ENCODE results near the gene ST8SIA5. TPM values are rescaled to one million over a fixed set of nuclear protein-coding genes. Genes with fewer than 3 reads are reported as not detected.

ST8SIA5 gene
- total RNA-seq, 1 experiment from 2014 or later: not detected

- ChIA-PET POLR2A (no interaction called here), CTCF (interaction anchor here (0.5 to 8.7 kb wide), 9 partner anchors 8 to 479 kb away, joined by 3 to 58 read pairs (median 4); partner anchors contain the start of gene LOXHD1)
- BruUV-seq (replicated peaks): no TSS peak
- intact Hi-C loops (cut with micrococcal nuclease): no loop called here
- no peaks in the 10 kb centered on the region for H3K4me1 Mint-ChIP-seq (ENCODE audit: insufficient read depth, unreplicated experiment)
- H3K4me3 Mint-ChIP-seq (ENCODE audit: unreplicated experiment): no peak overlapping the region
- no peak for DNase-seq (ENCODE audit: unreplicated experiment)
- H3K27ac Mint-ChIP-seq (ENCODE audit: low read depth, unreplicated experiment): no peak overlapping the region
- H3K36me3 Mint-ChIP-seq (ENCODE audit: insufficient read depth, unreplicated experiment): no peaks in the 10 kb centered on the region
- H3K27me3 Mint-ChIP-seq (ENCODE audit: insufficient read depth, unreplicated experiment): peaks cover 63% of the 10 kb centered on the region
- TF ChIP-seq CTCF (IDR thresholded peaks at IDR 0.05; ENCODE audit: unreplicated experiment): no peak
- no peaks in the 10 kb centered on the region for H3K9me3 Mint-ChIP-seq (ENCODE audit: unreplicated experiment)
Measured at GRCh38 chr18:46649071-46649862, 107.6 kb downstream of the ST8SIA5 start.

- intact Hi-C loops (cut with micrococcal nuclease): no loop called here
- H3K27me3 Mint-ChIP-seq (ENCODE audit: insufficient read depth, unreplicated experiment): peaks cover 51% of the 10 kb centered on the region
- no peak overlapping the region for H3K27ac Mint-ChIP-seq (ENCODE audit: low read depth, unreplicated experiment)
- CTCF ChIA-PET: interaction anchor here (1.8 to 8.7 kb wide), 3 partner anchors 11 to 473 kb away, joined by 6 to 58 read pairs (median 10); partner anchors contain the start of gene LOXHD1
- TF ChIP-seq CTCF (IDR thresholded peaks at IDR 0.05; ENCODE audit: unreplicated experiment): no peak
- POLR2A ChIA-PET: interaction anchor here (0.7 kb wide), 1 partner anchor 499 kb away, joined by 3 read pairs; no protein-coding TSS in a partner anchor
- no peaks in the 10 kb centered on the region for H3K4me1 Mint-ChIP-seq (ENCODE audit: insufficient read depth, unreplicated experiment)
- no TSS peak for BruUV-seq (replicated peaks)
- H3K36me3 Mint-ChIP-seq (ENCODE audit: insufficient read depth, unreplicated experiment): no peaks in the 10 kb centered on the region
- DNase-seq (ENCODE audit: unreplicated experiment): no peak
- H3K4me3 Mint-ChIP-seq (ENCODE audit: unreplicated experiment): no peak overlapping the region
- H3K9me3 Mint-ChIP-seq (ENCODE audit: unreplicated experiment): no peaks in the 10 kb centered on the region
Measured at GRCh38 chr18:46646468-46646867, 110.4 kb downstream of the ST8SIA5 start.

GRCh38 chr18:46642561-46642960 lies 114.3 kb downstream of the ST8SIA5 start:
- Mint-ChIP-seq H3K4me1 (ENCODE audit: insufficient read depth, unreplicated experiment) (no peaks in the 10 kb centered on the region), H3K36me3 (ENCODE audit: insufficient read depth, unreplicated experiment) (no peaks in the 10 kb centered on the region), H3K27ac (ENCODE audit: low read depth, unreplicated experiment) (no peak overlapping the region), H3K27me3 (ENCODE audit: insufficient read depth, unreplicated experiment) (peaks cover 37% of the 10 kb centered on the region), H3K4me3 (ENCODE audit: unreplicated experiment) (no peak overlapping the region), H3K9me3 (ENCODE audit: unreplicated experiment) (no peaks in the 10 kb centered on the region)
- CTCF ChIA-PET: interaction anchor here (0.6 to 8.7 kb wide), 5 partner anchors 11 to 544 kb away, joined by 3 to 58 read pairs (median 3); partner anchors contain the start of gene LOXHD1
- intact Hi-C loops (cut with micrococcal nuclease): no loop called here
- no peak for DNase-seq (ENCODE audit: unreplicated experiment)
- POLR2A ChIA-PET: interaction anchor here (0.7 kb wide), 1 partner anchor 56 kb away, joined by 3 read pairs; no protein-coding TSS in a partner anchor
- no TSS peak for BruUV-seq (replicated peaks)
- no peak for TF ChIP-seq CTCF (IDR thresholded peaks at IDR 0.05; ENCODE audit: unreplicated experiment)

GRCh38 chr18:46641917-46642316 lies 114.9 kb downstream of the ST8SIA5 start:
- no peaks in the 10 kb centered on the region for H3K9me3 Mint-ChIP-seq (ENCODE audit: unreplicated experiment)
- CTCF ChIA-PET: interaction anchor here (0.6 to 8.7 kb wide), 4 partner anchors 11 to 545 kb away, joined by 3 to 58 read pairs (median 4); partner anchors contain the start of gene LOXHD1
- no peaks in the 10 kb centered on the region for H3K4me1 Mint-ChIP-seq (ENCODE audit: insufficient read depth, unreplicated experiment)
- intact Hi-C loops (cut with micrococcal nuclease): no loop called here
- POLR2A ChIA-PET: no interaction called here
- no TSS peak for BruUV-seq (replicated peaks)
- H3K27ac Mint-ChIP-seq (ENCODE audit: low read depth, unreplicated experiment): no peak overlapping the region
- no peaks in the 10 kb centered on the region for H3K36me3 Mint-ChIP-seq (ENCODE audit: insufficient read depth, unreplicated experiment)
- TF ChIP-seq CTCF (IDR thresholded peaks at IDR 0.05; ENCODE audit: unreplicated experiment): no peak
- H3K4me3 Mint-ChIP-seq (ENCODE audit: unreplicated experiment): no peak overlapping the region
- DNase-seq (ENCODE audit: unreplicated experiment): peak; percentile 60
- H3K27me3 Mint-ChIP-seq (ENCODE audit: insufficient read depth, unreplicated experiment): peaks cover 31% of the 10 kb centered on the region

Measured in MCF 10A (cell line).